ENCODE data around the gene SHLD3. TPM values are rescaled to one million over a fixed set of nuclear protein-coding genes. Genes with fewer than 3 reads are reported as not detected.

The SHLD3 gene
- total RNA-seq, 1 experiment from 2014 or later, result 2.8 TPM

DNA sequence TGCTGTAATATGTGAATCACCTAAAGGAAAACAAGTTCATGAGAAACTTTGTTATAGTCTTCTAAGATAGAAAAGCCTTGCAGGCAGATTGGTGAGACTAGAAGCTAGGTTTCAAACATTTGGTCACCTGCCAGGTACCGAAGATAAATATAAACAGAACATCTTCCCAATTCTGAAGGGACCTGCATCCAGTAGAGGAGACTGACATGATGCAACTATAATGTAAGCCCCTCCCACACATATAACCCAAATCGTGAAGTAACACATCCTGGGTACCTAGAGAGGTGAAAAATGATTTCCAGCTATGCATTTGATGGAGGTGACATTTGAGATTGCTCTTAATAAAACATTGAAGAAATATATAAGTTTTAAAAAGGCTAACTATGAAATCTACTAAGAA lies 29.9 kb downstream of the SHLD3 start:
- H3K36me3 ChIP-seq (ENCODE audit: control insufficient read depth in 1 of 2, insufficient read depth in 2 of 2, low read length in 2 of 2), result 0 out of 4 replicates have a peak, but pooled peaks cover 0 to 7% of the 10 kb centered on the region in 2 experiments
- no peaks in the 10 kb centered on the region for H3K9me3 ChIP-seq (ENCODE audit: control insufficient read depth in 1 of 2, insufficient read depth in 1 of 2, low read depth in 1 of 2, low read length in 2 of 2)
- no peaks in the 10 kb centered on the region for H4K20me1 ChIP-seq (ENCODE audit: insufficient read depth)
- intact Hi-C loops (cut with micrococcal nuclease), result no loop called here
- RAD21 ChIA-PET (ENCODE audit: low non-redundant PET in 1 of 2, low total read pairs in 2 of 2, uncharacterized antibody in 2 of 2, unreplicated experiment in 2 of 2), result no interaction called here
- H3K79me2 ChIP-seq (ENCODE audit: insufficient read depth, low read length), result no peaks in the 10 kb centered on the region
- CTCF ChIA-PET, result no interaction called here
- no peak overlapping the region for H2AFZ ChIP-seq (ENCODE audit: low read depth, low read length, poor library complexity, severe bottlenecking)
- H3K27ac ChIP-seq (ENCODE audit: low read depth, low read length), result no peak overlapping the region
- no peaks in the 10 kb centered on the region for H3K9me2 ChIP-seq (ENCODE audit: insufficient read depth)
- ATAC-seq, result no peak
- H3K4me1 ChIP-seq (ENCODE audit: control insufficient read depth in 1 of 2, insufficient read depth in 2 of 2, low read length in 2 of 2), result no peaks in the 10 kb centered on the region
- no peak overlapping the region for H3K4me2 ChIP-seq (ENCODE audit: low read length)
- no peak overlapping the region for H3K9ac ChIP-seq (ENCODE audit: low read length)
- no TSS peak for BruUV-seq (replicated peaks)
- POLR2A ChIA-PET, result no interaction called here
- no peak overlapping the region for H3K4me3 ChIP-seq (replicated peaks in 1 of 2; ENCODE audit: low read depth in 1 of 2, low read length in 2 of 2)
- no peak for TF ChIP-seq SP1 (IDR thresholded peaks at IDR 0.05; ENCODE audit: low read depth)
- TF ChIP-seq ZNF274 (IDR thresholded peaks at IDR 0.05; ENCODE audit: low read depth, low read length), result no peak
- TF ChIP-seq CBX3 (IDR thresholded peaks at IDR 0.05; ENCODE audit: low read depth), result no peak
- TF ChIP-seq, protein P1, sequence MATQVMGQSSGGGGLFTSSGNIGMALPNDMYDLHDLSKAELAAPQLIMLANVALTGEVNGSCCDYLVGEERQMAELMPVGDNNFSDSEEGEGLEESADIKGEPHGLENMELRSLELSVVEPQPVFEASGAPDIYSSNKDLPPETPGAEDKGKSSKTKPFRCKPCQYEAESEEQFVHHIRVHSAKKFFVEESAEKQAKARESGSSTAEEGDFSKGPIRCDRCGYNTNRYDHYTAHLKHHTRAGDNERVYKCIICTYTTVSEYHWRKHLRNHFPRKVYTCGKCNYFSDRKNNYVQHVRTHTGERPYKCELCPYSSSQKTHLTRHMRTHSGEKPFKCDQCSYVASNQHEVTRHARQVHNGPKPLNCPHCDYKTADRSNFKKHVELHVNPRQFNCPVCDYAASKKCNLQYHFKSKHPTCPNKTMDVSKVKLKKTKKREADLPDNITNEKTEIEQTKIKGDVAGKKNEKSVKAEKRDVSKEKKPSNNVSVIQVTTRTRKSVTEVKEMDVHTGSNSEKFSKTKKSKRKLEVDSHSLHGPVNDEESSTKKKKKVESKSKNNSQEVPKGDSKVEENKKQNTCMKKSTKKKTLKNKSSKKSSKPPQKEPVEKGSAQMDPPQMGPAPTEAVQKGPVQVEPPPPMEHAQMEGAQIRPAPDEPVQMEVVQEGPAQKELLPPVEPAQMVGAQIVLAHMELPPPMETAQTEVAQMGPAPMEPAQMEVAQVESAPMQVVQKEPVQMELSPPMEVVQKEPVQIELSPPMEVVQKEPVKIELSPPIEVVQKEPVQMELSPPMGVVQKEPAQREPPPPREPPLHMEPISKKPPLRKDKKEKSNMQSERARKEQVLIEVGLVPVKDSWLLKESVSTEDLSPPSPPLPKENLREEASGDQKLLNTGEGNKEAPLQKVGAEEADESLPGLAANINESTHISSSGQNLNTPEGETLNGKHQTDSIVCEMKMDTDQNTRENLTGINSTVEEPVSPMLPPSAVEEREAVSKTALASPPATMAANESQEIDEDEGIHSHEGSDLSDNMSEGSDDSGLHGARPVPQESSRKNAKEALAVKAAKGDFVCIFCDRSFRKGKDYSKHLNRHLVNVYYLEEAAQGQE (IDR thresholded peaks at IDR 0.05; ENCODE audit: low read depth), result no peak
- no peak for TF ChIP-seq RAD21 (IDR thresholded peaks at IDR 0.05; ENCODE audit: low read depth)
- no peak for TF ChIP-seq EZH2phosphoT487 (IDR thresholded peaks at IDR 0.05; ENCODE audit: borderline replicate concordance)
- no peak for DNase-seq (ENCODE audit: low read depth, low spot score)
- no peaks in the 10 kb centered on the region for H3K27me3 ChIP-seq (ENCODE audit: insufficient read depth, low read length)
